GM12872 (cell line): ENCODE measurements around the gene TBX18.

Experiments used
- TF ChIP-seq, protein P1 (sequence below): IDR thresholded peaks from 3 replicates; pipeline ENCODE4 v1.5.1; 2011; ENCODE audit warnings: low read depth, mild to moderate bottlenecking, low read length, moderate library complexity; ENCODE audit not compliant: insufficient read depth

TBX18 gene

DNA sequence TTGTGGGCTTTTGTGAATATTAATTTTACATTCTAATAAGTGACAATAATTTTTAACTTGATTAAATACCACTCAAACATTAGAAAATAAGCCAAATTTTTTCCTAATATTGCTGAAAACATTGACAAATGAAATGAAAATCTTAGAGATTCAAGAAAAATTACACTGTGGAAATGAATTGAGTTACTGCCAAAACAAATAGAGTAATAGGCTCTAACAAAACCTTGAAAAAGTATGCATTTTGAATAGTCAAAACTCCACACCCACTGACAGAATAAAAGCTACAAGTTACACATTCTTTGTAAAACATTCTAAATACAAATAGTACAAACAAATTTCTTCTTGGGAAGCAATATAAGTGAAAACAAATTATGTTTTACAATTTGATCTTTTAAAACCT lies 5.9 kb downstream of the TBX18 start:
- TF ChIP-seq, protein P1, sequence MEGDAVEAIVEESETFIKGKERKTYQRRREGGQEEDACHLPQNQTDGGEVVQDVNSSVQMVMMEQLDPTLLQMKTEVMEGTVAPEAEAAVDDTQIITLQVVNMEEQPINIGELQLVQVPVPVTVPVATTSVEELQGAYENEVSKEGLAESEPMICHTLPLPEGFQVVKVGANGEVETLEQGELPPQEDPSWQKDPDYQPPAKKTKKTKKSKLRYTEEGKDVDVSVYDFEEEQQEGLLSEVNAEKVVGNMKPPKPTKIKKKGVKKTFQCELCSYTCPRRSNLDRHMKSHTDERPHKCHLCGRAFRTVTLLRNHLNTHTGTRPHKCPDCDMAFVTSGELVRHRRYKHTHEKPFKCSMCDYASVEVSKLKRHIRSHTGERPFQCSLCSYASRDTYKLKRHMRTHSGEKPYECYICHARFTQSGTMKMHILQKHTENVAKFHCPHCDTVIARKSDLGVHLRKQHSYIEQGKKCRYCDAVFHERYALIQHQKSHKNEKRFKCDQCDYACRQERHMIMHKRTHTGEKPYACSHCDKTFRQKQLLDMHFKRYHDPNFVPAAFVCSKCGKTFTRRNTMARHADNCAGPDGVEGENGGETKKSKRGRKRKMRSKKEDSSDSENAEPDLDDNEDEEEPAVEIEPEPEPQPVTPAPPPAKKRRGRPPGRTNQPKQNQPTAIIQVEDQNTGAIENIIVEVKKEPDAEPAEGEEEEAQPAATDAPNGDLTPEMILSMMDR = no peak

DNA sequence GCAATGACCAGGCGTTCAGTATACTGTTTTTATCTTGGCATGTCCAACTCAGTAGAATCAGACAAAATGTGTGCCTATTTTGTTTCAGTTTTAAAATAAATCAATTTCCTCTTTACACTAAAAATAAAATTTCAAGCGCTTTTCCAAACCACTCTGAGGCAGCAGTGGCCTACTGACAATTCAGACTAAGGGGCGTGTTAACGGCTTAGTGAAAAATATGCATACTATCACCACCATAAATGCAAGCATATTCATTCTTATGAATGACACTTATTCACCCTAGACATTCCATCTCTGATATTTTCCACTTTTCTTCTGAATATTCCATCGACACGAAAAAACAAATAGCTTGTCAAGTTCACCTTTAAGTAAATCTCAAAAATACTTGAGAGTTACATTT lies 7.5 kb downstream of the TBX18 start:
- TF ChIP-seq, protein P1 = no peak

DNA sequence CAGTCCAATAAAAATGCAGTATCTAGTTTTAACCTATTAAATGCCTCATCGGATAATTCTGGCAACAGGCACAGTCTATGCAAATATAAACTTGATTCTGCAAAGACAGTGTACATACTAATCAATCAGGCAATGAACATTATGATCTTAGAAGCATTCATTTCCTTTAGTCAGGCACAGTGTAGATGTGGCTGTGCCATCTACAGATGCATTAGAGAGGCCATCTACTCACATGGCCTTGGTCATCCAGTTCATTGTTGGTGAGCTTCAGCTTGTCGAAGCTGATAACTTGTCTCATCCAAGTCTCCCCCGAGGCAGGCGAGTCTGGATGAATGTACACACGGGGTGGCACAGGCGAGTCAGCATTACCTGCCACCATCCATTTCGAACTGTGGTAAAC lies 7.9 kb downstream of the TBX18 start:
- TF ChIP-seq, protein P1 = no peak

DNA sequence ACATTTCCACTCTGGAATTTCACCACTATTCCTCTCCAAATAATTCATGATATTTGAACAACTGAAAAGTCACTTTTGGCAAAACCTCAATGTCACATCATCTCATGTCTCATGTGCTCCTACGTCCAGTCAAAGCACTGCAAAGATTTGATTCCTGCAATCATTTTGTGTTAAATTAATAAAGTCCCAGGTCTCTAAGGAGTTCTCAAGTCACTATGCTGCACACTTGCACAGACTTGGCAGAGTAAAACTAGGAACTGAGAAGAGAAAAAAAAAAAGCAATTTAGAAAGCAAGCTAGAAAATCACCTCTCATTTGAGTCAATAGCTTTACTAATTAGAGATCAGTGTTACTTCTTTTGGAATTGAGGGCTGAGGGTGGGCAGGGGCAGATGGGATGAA lies 11.2 kb downstream of the TBX18 start:
- TF ChIP-seq, protein P1 = no peak

DNA sequence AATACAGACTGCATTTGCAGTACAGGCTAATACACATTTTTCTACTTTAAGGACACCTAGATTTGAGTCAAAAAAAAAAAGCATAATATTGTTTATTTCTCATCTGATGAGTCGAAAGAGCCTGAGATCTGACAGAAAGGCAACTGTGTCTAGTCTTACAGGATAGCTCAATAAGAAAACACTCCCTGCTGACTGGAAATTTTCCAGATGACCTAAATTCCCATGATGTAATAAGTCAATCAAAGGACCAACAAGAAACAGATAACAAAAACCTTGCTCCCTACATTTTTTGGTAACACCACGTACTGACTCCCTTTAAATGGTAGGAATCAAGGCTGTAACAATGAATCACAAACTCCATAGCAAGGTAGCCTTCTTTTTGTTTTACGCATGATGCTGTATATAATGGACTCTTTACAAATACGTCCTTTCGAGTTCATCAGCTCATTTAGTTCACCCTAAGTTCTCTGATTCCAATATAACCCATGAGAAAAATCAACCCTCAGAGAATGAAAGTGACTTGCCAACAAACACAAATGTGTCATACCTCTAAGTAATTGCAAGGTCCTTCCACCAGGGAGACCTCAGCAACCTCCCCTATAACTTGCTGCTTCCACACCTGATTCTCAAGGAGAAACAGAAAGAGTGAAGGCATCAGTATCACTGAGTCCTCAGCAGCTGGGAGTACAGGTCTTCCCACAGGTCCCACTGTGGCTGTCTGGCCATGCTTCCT lies 12.1 kb downstream of the TBX18 start:
- TF ChIP-seq, protein P1 = no peak

DNA sequence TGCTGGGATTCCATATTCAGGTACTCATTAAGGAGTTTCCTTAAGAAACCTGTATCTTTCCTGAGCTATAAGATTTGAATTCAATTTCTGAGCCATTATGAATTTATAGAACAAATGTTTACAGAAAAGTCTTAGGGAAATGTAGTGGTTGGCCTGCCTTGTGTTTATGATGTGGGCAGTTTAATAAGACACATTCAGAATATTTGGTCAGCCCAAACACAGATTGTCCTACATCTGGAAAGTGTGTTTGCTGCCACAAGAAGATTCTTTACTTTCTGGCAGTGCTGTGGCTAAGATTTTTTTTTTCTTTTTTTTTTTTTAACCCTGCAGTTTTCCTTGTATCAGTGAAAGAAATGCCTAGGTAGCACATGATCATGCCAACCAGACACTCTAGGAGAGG lies 15.2 kb downstream of the TBX18 start:
- TF ChIP-seq, protein P1 = no peak

DNA sequence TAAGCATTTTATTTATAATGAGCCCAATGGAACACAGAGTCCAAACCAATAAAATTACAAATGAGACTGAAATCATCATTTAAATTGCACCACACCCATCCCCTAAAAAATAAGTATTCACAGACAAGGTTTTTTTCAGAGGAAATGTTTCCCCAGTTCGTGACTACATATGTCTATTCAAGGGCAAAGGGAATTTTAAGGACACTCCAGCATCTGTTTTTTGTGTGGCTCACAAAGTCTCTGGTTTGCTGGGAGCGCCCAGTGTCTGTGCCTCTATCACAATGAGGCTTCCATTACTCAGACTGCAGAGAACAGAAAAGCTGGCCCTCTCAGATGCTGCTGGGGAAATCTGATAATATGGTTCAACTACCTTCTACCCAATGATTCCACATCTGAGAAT lies 16.0 kb downstream of the TBX18 start:
- TF ChIP-seq, protein P1 = no peak

DNA sequence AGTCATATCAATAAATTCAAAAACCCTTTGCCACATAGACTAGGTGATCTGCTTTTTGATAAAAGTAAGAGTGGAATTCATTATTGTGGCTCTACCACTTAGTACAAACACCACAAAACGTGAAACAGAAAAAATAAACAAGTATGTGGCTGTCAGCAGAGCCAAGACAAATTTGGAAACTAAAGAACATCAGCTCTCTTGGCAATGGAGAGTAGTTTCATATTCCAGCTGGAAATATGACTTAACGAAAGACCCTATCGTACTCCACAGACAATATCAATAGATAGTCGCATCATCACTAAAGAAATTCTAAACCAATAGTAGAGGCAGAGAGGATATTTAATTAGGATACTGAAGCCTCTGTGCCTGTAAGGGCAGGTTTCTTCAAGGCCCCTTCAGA lies 20.8 kb downstream of the TBX18 start:
- TF ChIP-seq, protein P1 = no peak
